ENCODE results near the gene UNKL. TPM values are rescaled to one million over a fixed set of nuclear protein-coding genes. Genes with fewer than 3 reads are reported as not detected.

The UNKL gene
- total and polyA plus RNA-seq, 4 donors: 7.9 to 31.2 (median 16.9) TPM

- no peaks in the 10 kb centered on the region for H3K27me3 ChIP-seq (ENCODE audit: control insufficient read depth in 3 of 3, insufficient read depth in 3 of 3, low read length in 2 of 3)
- H3K9ac ChIP-seq (ENCODE audit: insufficient read depth in 1 of 2, low read length in 2 of 2): no peak overlapping the region
- H3K9me3 ChIP-seq (ENCODE audit: control insufficient read depth in 4 of 4, insufficient read depth in 3 of 4, low read length in 3 of 4): no peaks in the 10 kb centered on the region
- peaks cover 3 to 62% (median 24%) of the 10 kb centered on the region in 4 donors for H3K36me3 ChIP-seq (ENCODE audit: control insufficient read depth in 4 of 4, insufficient read depth in 4 of 4, low read length in 4 of 4)
- H3K4me3 ChIP-seq: no peak overlapping the region
- DNase-seq (no peak), ATAC-seq (ENCODE audit: insufficient read depth, low FRiP score) (no peak)
- 92% methylated on average over 19 to 24 of the region's 24 CpGs for WGBS, 2 donors
- TF ChIP-seq CTCF (IDR thresholded peaks at IDR 0.05; ENCODE audit: control extremely low read depth, extremely low read depth): no peak
- H3K4me1 ChIP-seq (ENCODE audit: control insufficient read depth in 5 of 5, insufficient read depth in 5 of 5, low read length in 5 of 5): no peaks in the 10 kb centered on the region
- no peak overlapping the region for H3K27ac ChIP-seq (ENCODE audit: low read depth in 1 of 2, low read length in 1 of 2)
Measured at GRCh38 chr16:1366712-1367299, 47.7 kb downstream of the UNKL start.

GRCh38 chr16:1366060-1366711 is 48.3 kb downstream of the UNKL start:
- Histone ChIP-seq H3K36me3 (ENCODE audit: control insufficient read depth in 4 of 4, insufficient read depth in 4 of 4, low read length in 4 of 4) (peaks cover 3 to 60% (median 24%) of the 10 kb centered on the region in 4 donors), H3K9ac (ENCODE audit: insufficient read depth in 1 of 2, low read length in 2 of 2) (no peak overlapping the region), H3K4me3 (no peak overlapping the region), H3K4me1 (ENCODE audit: control insufficient read depth in 5 of 5, insufficient read depth in 5 of 5, low read length in 5 of 5) (no peaks in the 10 kb centered on the region), H3K9me3 (ENCODE audit: control insufficient read depth in 4 of 4, insufficient read depth in 3 of 4, low read length in 3 of 4) (no peaks in the 10 kb centered on the region), H3K27ac (ENCODE audit: low read depth in 1 of 2, low read length in 1 of 2) (no peak overlapping the region), H3K27me3 (ENCODE audit: control insufficient read depth in 3 of 3, insufficient read depth in 3 of 3, low read length in 2 of 3) (no peaks in the 10 kb centered on the region)
- TF ChIP-seq CTCF (IDR thresholded peaks at IDR 0.05; ENCODE audit: control extremely low read depth, extremely low read depth): no peak
- ATAC-seq (ENCODE audit: insufficient read depth, low FRiP score): no peak
- no peak for DNase-seq
- 77 to 87% methylated on average over 29 of the region's 29 CpGs for WGBS, 2 donors

- WGBS, 2 donors: 89 to 90% methylated on average over 22 of the region's 22 CpGs
- Histone ChIP-seq H3K4me1 (ENCODE audit: control insufficient read depth in 5 of 5, insufficient read depth in 5 of 5, low read length in 5 of 5) (no peaks in the 10 kb centered on the region), H3K9ac (ENCODE audit: insufficient read depth in 1 of 2, low read length in 2 of 2) (no peak overlapping the region), H3K9me3 (ENCODE audit: control insufficient read depth in 4 of 4, insufficient read depth in 3 of 4, low read length in 3 of 4) (no peaks in the 10 kb centered on the region), H3K36me3 (ENCODE audit: control insufficient read depth in 4 of 4, insufficient read depth in 4 of 4, low read length in 4 of 4) (peaks cover 3 to 60% (median 21%) of the 10 kb centered on the region in 4 donors), H3K27ac (ENCODE audit: low read depth in 1 of 2, low read length in 1 of 2) (no peak overlapping the region), H3K4me3 (no peak overlapping the region), H3K27me3 (ENCODE audit: control insufficient read depth in 3 of 3, insufficient read depth in 3 of 3, low read length in 2 of 3) (no peaks in the 10 kb centered on the region)
- no peak for DNase-seq
- no peak for TF ChIP-seq CTCF (IDR thresholded peaks at IDR 0.05; ENCODE audit: control extremely low read depth, extremely low read depth)
- no peak for ATAC-seq (ENCODE audit: insufficient read depth, low FRiP score)
Measured at GRCh38 chr16:1364510-1364909, 50.0 kb downstream of the UNKL start.
